ENCODE measurements around the gene TMEM179. TPM values are rescaled to one million over a fixed set of nuclear protein-coding genes. Genes with fewer than 3 reads are reported as not detected.

Gene TMEM179
- total and polyA plus RNA-seq, 2 donors (not counting 1 experiment from before 2014, with no cell fraction given): not detected

DNA sequence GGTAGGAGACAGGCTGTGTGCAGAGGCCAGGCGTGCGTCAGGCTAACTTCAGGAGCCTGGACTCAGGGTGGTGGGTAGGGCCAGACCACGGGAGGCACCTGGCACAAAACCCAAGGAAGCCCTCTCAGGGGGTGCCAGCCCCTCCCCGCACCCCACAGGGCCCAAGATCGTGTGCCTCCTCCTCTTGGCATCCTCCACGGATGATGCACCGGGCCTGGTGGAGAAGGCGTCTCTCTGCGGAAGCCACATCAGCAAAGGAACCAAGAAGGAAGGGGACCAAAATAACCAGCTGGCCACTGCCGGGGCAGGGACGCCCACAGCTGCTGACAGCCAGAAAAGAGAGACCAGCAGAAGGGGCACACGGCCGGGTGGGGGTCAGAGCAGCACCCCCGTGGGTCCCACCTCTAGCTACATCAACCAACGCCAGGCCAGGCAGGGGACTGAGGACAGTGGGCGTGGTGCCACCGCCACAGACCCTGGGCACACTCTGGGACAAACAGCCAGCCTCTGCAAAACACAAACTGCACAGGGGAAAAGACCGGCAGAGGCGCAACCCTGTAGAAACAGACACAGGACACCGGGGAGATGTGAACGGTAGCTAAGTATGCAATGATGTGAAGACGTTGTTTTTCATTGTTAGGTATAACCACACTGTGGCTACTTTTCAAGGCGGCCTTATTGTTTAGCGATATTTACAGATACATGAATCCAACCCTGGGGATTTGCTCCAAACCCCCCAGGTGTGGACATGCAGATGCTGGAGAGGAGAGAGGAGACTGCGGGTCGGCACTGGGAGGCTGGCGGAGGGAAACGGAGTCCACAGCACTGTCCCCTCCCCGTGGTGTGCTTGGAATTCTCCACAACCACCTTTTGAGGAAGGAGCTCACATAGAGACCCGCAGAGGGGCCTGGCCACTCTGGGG, 51.1 kb downstream of the TMEM179 start:
- peaks cover 0 to 9% (median 0%) of the 10 kb centered on the region in 3 donors for H3K9me3 ChIP-seq (ENCODE audit: control extremely low read depth in 1 of 3, control insufficient read depth in 2 of 3, insufficient read depth in 1 of 3, low read length in 2 of 3)
- ChIA-PET CTCF (interaction anchor here (0.8 kb wide), 1 partner anchor 11 kb away, joined by 3 read pairs; no protein-coding TSS in a partner anchor), POLR2A (no interaction called here)
- no peak overlapping the region for H3K9ac ChIP-seq (ENCODE audit: low read length)
- peaks cover 13% of the 10 kb centered on the region for H3K27me3 Mint-ChIP-seq
- ATAC-seq (ENCODE audit: low read depth): no peak
- no peaks in the 10 kb centered on the region for H3K4me1 ChIP-seq (ENCODE audit: control insufficient read depth in 2 of 2, insufficient read depth in 2 of 2, low read length in 2 of 2)
- H4K20me1 ChIP-seq (ENCODE audit: control insufficient read depth, insufficient read depth, low read length, poor library complexity, severe bottlenecking): no peaks in the 10 kb centered on the region
- no peak overlapping the region for H3K4me2 ChIP-seq (replicated peaks; ENCODE audit: low read depth, low read length, poor library complexity, severe bottlenecking)
- H3K27ac Mint-ChIP-seq: no peak overlapping the region
- DNase-seq: no peak
- intact Hi-C loops (cut with micrococcal nuclease): no loop called here
- no peak overlapping the region for H3K4me3 Mint-ChIP-seq
- no peak overlapping the region for H3K27ac ChIP-seq (ENCODE audit: low read length in 2 of 2)
- H3K27me3 ChIP-seq (replicated peaks in 1 of 4; ENCODE audit: control extremely low read depth in 1 of 4, control insufficient read depth in 3 of 4, insufficient read depth in 4 of 4, low read length in 3 of 4): peaks cover 0 to 3% (median 0%) of the 10 kb centered on the region in 4 experiments
- H2AFZ ChIP-seq (ENCODE audit: insufficient read depth, low read depth, low read length, poor library complexity, severe bottlenecking): no peak overlapping the region
- WGBS (ENCODE audit: insufficient coverage): 80% methylated on average over 27 of the region's 30 CpGs
- H3K9me3 Mint-ChIP-seq (ENCODE audit: insufficient read depth): peaks cover 2% of the 10 kb centered on the region
- no peaks in the 10 kb centered on the region for H3K4me1 Mint-ChIP-seq
- TF ChIP-seq CTCF (IDR thresholded peaks at IDR 0.05) (no peak), EZH2 (IDR thresholded peaks at IDR 0.05; ENCODE audit: borderline replicate concordance, insufficient read depth, low read depth, low read length, poor library complexity, severe bottlenecking) (no peak)
- no peaks in the 10 kb centered on the region for H3K36me3 ChIP-seq (replicated peaks in 1 of 2; ENCODE audit: control extremely low read depth in 1 of 2, control insufficient read depth in 1 of 2, extremely low read depth in 1 of 2, insufficient read depth in 2 of 2, low read length in 1 of 2)
- no peak overlapping the region for H3K4me3 ChIP-seq (ENCODE audit: control extremely low read depth in 1 of 5, extremely low read depth in 1 of 5, insufficient read depth in 1 of 5, low read depth in 2 of 5, low read length in 4 of 5)
- no peaks in the 10 kb centered on the region for H3K79me2 ChIP-seq (ENCODE audit: control insufficient read depth, insufficient read depth, low read length)

DNA sequence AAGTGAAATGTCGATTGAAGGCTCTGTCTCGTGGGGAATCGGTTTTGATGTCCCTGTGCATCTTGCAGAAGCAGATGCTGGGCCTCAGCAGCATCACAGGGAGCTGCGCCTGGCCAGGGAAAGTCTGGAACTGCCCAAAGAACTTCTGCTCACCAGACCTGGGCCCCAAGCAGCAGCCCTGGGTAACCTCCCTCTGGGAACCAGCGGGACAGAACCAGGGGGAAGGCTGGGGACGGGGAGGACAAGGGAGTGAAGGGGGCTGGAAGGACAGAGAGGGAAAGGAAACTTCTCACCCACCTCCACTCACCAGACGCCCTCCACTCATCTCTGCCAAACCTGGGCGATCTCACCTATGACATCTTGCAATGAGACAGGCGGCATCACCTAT, 51.8 kb downstream of the TMEM179 start:
- H3K4me1 Mint-ChIP-seq: no peaks in the 10 kb centered on the region
- Histone ChIP-seq H4K20me1 (ENCODE audit: control insufficient read depth, insufficient read depth, low read length, poor library complexity, severe bottlenecking) (no peaks in the 10 kb centered on the region), H3K4me1 (ENCODE audit: control insufficient read depth in 2 of 2, insufficient read depth in 2 of 2, low read length in 2 of 2) (no peaks in the 10 kb centered on the region), H3K9me3 (ENCODE audit: control extremely low read depth in 1 of 3, control insufficient read depth in 2 of 3, insufficient read depth in 1 of 3, low read length in 2 of 3) (peaks cover 0 to 9% (median 0%) of the 10 kb centered on the region in 3 donors), H3K4me2 (replicated peaks; ENCODE audit: low read depth, low read length, poor library complexity, severe bottlenecking) (no peak overlapping the region), H3K27ac (ENCODE audit: low read length in 2 of 2) (no peak overlapping the region), H3K4me3 (ENCODE audit: control extremely low read depth in 1 of 5, extremely low read depth in 1 of 5, insufficient read depth in 1 of 5, low read depth in 2 of 5, low read length in 4 of 5) (no peak overlapping the region), H3K9ac (ENCODE audit: low read length) (no peak overlapping the region), H3K79me2 (ENCODE audit: control insufficient read depth, insufficient read depth, low read length) (no peaks in the 10 kb centered on the region), H3K36me3 (replicated peaks in 1 of 2; ENCODE audit: control extremely low read depth in 1 of 2, control insufficient read depth in 1 of 2, extremely low read depth in 1 of 2, insufficient read depth in 2 of 2, low read length in 1 of 2) (no peaks in the 10 kb centered on the region), H2AFZ (ENCODE audit: insufficient read depth, low read depth, low read length, poor library complexity, severe bottlenecking) (no peak overlapping the region), H3K27me3 (replicated peaks in 1 of 4; ENCODE audit: control extremely low read depth in 1 of 4, control insufficient read depth in 3 of 4, insufficient read depth in 4 of 4, low read length in 3 of 4) (peaks cover 0 to 3% (median 0%) of the 10 kb centered on the region in 4 experiments)
- WGBS (ENCODE audit: insufficient coverage): 84% methylated on average over 7 of the region's 9 CpGs
- H3K27ac Mint-ChIP-seq: no peak overlapping the region
- ATAC-seq (ENCODE audit: low read depth) (no peak), DNase-seq (no peak)
- POLR2A ChIA-PET: no interaction called here
- TF ChIP-seq CTCF (IDR thresholded peaks at IDR 0.05) (no peak), EZH2 (IDR thresholded peaks at IDR 0.05; ENCODE audit: borderline replicate concordance, insufficient read depth, low read depth, low read length, poor library complexity, severe bottlenecking) (no peak)
- H3K4me3 Mint-ChIP-seq: no peak overlapping the region
- CTCF ChIA-PET: no interaction called here
- intact Hi-C loops (cut with micrococcal nuclease): no loop called here
- H3K9me3 Mint-ChIP-seq (ENCODE audit: insufficient read depth): peaks cover 2% of the 10 kb centered on the region
- H3K27me3 Mint-ChIP-seq: peaks cover 13% of the 10 kb centered on the region

All from B cell (primary cell).